ENCODE data around the gene FAXDC2. TPM values are rescaled to one million over a fixed set of nuclear protein-coding genes. Genes with fewer than 3 reads are reported as not detected.

The FAXDC2 gene
- total and polyA plus RNA-seq, 10 of the 15 experiments (the other 5 are each of a cell fraction or from before 2014, with no cell fraction given), result 0.13 to 1.8 (median 0.35) TPM

DNA sequence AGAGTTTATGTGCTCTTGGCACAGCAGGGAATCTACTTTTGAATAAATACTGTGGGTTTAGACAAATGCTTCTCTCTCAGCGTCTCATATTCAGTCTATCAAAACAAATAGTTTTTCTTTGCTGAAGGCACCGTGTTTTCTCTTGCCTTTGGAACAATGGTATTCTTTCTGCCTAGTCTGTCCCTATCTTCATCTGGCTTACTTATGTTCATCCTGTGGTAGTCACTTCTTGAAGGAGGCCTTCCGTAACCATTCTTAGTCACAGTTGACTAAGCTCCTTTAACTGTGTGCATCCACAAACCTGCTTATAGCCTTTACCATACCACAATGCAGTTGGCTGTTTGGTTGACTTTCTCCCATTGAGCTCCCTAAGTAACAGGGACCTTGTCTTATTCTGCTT lies 49.3 kb downstream of the FAXDC2 start:
- FAIRE-seq (no peak), DNase-seq (ENCODE audit: low read depth, low spot score) (no peak), ATAC-seq (no peak)
- Histone ChIP-seq H3K36me3 (ENCODE audit: control insufficient read depth in 2 of 2, insufficient read depth in 2 of 2, low read length in 1 of 2) (peaks cover 46 to 68% of the 10 kb centered on the region in 2 experiments), H3K79me2 (ENCODE audit: control insufficient read depth, insufficient read depth, low read length) (no peaks in the 10 kb centered on the region), H3K9me3 (replicated peaks; ENCODE audit: control insufficient read depth, insufficient read depth, low read length) (no peaks in the 10 kb centered on the region), H3K27me3 (replicated peaks in 1 of 2; ENCODE audit: control insufficient read depth in 2 of 2, insufficient read depth in 2 of 2, low read length in 1 of 2) (no peaks in the 10 kb centered on the region), H3K4me2 (ENCODE audit: control insufficient read depth, insufficient read depth) (no peak overlapping the region), H3K27ac (ENCODE audit: control insufficient read depth, insufficient read depth) (no peak overlapping the region), H3K9ac (ENCODE audit: control insufficient read depth, insufficient read depth, low read length) (no peak overlapping the region), H4K20me1 (ENCODE audit: control insufficient read depth, insufficient read depth) (no peaks in the 10 kb centered on the region), H3K4me3 (no peak overlapping the region), H3K4me1 (ENCODE audit: control insufficient read depth, insufficient read depth, low read length) (no peaks in the 10 kb centered on the region), H2AFZ (ENCODE audit: control insufficient read depth, low read depth, low read length) (no peak overlapping the region)
- ChIA-PET RAD21 (ENCODE audit: unreplicated experiment) (no interaction called here), SMC1A (ENCODE audit: uncharacterized antibody, unreplicated experiment) (interaction anchor here (0.9 to 1.4 kb wide), 2 partner anchors 19 to 40 kb away, joined by 3 to 4 read pairs; no protein-coding TSS in a partner anchor), POLR2A (no interaction called here), CTCF (interaction anchor here (0.7 to 3.0 kb wide), 3 partner anchors 30 to 150 kb away, joined by 3 to 14 read pairs (median 3); no protein-coding TSS in a partner anchor)
- no TSS peak for BruUV-seq (replicated peaks)
- in situ Hi-C loops (cut with MboI) (no loop called here), intact Hi-C loops (cut with micrococcal nuclease; ENCODE audit: unreplicated experiment) (no loop called here)
- WGBS (ENCODE audit: insufficient coverage, insufficient replicate concordance, low lambda C conversion rate, missing lambda C conversion rate), result 100% methylated on average over 3 of the region's 3 CpGs
- no peak for TF ChIP-seq CREM (IDR thresholded peaks at IDR 0.05; ENCODE audit: low read depth)
- TF ChIP-seq, protein P1, sequence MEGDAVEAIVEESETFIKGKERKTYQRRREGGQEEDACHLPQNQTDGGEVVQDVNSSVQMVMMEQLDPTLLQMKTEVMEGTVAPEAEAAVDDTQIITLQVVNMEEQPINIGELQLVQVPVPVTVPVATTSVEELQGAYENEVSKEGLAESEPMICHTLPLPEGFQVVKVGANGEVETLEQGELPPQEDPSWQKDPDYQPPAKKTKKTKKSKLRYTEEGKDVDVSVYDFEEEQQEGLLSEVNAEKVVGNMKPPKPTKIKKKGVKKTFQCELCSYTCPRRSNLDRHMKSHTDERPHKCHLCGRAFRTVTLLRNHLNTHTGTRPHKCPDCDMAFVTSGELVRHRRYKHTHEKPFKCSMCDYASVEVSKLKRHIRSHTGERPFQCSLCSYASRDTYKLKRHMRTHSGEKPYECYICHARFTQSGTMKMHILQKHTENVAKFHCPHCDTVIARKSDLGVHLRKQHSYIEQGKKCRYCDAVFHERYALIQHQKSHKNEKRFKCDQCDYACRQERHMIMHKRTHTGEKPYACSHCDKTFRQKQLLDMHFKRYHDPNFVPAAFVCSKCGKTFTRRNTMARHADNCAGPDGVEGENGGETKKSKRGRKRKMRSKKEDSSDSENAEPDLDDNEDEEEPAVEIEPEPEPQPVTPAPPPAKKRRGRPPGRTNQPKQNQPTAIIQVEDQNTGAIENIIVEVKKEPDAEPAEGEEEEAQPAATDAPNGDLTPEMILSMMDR (IDR thresholded peaks at IDR 0.05 in 2 of 3, conservative IDR thresholded peaks at IDR 0.05 in 1 of 3; ENCODE audit: control insufficient read depth in 2 of 3, extremely low read depth in 1 of 3, insufficient read depth in 1 of 3, low read depth in 3 of 3, low read length in 3 of 3), result no peak
- TF ChIP-seq HCFC1 (IDR thresholded peaks at IDR 0.05; ENCODE audit: low read length), result no peak
- TF ChIP-seq, protein P2, sequence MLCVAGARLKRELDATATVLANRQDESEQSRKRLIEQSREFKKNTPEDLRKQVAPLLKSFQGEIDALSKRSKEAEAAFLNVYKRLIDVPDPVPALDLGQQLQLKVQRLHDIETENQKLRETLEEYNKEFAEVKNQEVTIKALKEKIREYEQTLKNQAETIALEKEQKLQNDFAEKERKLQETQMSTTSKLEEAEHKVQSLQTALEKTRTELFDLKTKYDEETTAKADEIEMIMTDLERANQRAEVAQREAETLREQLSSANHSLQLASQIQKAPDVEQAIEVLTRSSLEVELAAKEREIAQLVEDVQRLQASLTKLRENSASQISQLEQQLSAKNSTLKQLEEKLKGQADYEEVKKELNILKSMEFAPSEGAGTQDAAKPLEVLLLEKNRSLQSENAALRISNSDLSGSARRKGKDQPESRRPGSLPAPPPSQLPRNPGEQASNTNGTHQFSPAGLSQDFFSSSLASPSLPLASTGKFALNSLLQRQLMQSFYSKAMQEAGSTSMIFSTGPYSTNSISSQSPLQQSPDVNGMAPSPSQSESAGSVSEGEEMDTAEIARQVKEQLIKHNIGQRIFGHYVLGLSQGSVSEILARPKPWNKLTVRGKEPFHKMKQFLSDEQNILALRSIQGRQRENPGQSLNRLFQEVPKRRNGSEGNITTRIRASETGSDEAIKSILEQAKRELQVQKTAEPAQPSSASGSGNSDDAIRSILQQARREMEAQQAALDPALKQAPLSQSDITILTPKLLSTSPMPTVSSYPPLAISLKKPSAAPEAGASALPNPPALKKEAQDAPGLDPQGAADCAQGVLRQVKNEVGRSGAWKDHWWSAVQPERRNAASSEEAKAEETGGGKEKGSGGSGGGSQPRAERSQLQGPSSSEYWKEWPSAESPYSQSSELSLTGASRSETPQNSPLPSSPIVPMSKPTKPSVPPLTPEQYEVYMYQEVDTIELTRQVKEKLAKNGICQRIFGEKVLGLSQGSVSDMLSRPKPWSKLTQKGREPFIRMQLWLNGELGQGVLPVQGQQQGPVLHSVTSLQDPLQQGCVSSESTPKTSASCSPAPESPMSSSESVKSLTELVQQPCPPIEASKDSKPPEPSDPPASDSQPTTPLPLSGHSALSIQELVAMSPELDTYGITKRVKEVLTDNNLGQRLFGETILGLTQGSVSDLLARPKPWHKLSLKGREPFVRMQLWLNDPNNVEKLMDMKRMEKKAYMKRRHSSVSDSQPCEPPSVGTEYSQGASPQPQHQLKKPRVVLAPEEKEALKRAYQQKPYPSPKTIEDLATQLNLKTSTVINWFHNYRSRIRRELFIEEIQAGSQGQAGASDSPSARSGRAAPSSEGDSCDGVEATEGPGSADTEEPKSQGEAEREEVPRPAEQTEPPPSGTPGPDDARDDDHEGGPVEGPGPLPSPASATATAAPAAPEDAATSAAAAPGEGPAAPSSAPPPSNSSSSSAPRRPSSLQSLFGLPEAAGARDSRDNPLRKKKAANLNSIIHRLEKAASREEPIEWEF (IDR thresholded peaks at IDR 0.05; ENCODE audit: insufficient replicate concordance, low read depth, low read length), result no peak
- TF ChIP-seq, protein P3, sequence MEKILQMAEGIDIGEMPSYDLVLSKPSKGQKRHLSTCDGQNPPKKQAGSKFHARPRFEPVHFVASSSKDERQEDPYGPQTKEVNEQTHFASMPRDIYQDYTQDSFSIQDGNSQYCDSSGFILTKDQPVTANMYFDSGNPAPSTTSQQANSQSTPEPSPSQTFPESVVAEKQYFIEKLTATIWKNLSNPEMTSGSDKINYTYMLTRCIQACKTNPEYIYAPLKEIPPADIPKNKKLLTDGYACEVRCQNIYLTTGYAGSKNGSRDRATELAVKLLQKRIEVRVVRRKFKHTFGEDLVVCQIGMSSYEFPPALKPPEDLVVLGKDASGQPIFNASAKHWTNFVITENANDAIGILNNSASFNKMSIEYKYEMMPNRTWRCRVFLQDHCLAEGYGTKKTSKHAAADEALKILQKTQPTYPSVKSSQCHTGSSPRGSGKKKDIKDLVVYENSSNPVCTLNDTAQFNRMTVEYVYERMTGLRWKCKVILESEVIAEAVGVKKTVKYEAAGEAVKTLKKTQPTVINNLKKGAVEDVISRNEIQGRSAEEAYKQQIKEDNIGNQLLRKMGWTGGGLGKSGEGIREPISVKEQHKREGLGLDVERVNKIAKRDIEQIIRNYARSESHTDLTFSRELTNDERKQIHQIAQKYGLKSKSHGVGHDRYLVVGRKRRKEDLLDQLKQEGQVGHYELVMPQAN (conservative IDR thresholded peaks at IDR 0.05), result no peak
- TF ChIP-seq ZNF622 (IDR thresholded peaks at IDR 0.05), result no peak
- TF ChIP-seq, protein P4, sequence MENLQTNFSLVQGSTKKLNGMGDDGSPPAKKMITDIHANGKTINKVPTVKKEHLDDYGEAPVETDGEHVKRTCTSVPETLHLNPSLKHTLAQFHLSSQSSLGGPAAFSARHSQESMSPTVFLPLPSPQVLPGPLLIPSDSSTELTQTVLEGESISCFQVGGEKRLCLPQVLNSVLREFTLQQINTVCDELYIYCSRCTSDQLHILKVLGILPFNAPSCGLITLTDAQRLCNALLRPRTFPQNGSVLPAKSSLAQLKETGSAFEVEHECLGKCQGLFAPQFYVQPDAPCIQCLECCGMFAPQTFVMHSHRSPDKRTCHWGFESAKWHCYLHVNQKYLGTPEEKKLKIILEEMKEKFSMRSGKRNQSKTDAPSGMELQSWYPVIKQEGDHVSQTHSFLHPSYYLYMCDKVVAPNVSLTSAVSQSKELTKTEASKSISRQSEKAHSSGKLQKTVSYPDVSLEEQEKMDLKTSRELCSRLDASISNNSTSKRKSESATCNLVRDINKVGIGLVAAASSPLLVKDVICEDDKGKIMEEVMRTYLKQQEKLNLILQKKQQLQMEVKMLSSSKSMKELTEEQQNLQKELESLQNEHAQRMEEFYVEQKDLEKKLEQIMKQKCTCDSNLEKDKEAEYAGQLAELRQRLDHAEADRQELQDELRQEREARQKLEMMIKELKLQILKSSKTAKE (IDR thresholded peaks at IDR 0.05; ENCODE audit: low read depth, poor library complexity, severe bottlenecking), result no peak
- TF ChIP-seq ETV6 (conservative IDR thresholded peaks at IDR 0.05 in 1 of 2, IDR thresholded peaks at IDR 0.05 in 1 of 2; ENCODE audit: borderline replicate concordance in 1 of 2, low read depth in 1 of 2), result no peak
- no peak for TF ChIP-seq TCF12 (IDR thresholded peaks at IDR 0.05; ENCODE audit: low read depth, low read length)
- TF ChIP-seq, protein P5, sequence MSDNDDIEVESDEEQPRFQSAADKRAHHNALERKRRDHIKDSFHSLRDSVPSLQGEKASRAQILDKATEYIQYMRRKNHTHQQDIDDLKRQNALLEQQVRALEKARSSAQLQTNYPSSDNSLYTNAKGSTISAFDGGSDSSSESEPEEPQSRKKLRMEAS (IDR thresholded peaks at IDR 0.05; ENCODE audit: low read depth, low read length), result no peak
- TF ChIP-seq GATAD2B (conservative IDR thresholded peaks at IDR 0.05; ENCODE audit: low read depth), result no peak
- TF ChIP-seq PAX8 (IDR thresholded peaks at IDR 0.05), result no peak
